ENCODE measurements around the gene WDCP.

GRCh38 chr2:24017711-24018110, 29.5 kb downstream of the WDCP start:
- no peak for TF ChIP-seq ZC3H10 (CRISPR knock-in tag; IDR thresholded peaks at IDR 0.05)
- TF ChIP-seq ZNF70 (CRISPR knock-in tag; IDR thresholded peaks at IDR 0.05), result no peak
- no peak for TF ChIP-seq OSR1 (CRISPR knock-in tag; IDR thresholded peaks at IDR 0.05)
- TF ChIP-seq RARB (CRISPR knock-in tag; IDR thresholded peaks at IDR 0.05), result no peak
- no peak for TF ChIP-seq ARNTL (CRISPR knock-in tag; IDR thresholded peaks at IDR 0.05; ENCODE audit: borderline replicate concordance, low read depth)
- TF ChIP-seq ZFP3 (CRISPR knock-in tag; IDR thresholded peaks at IDR 0.05), result no peak
- no peak for TF ChIP-seq GLIS3 (CRISPR knock-in tag; IDR thresholded peaks at IDR 0.05)
